Neural crest cell (in vitro differentiated cells): ENCODE measurements around the gene PFDN4. TPM values are rescaled to one million over a fixed set of nuclear protein-coding genes. Genes with fewer than 3 reads are reported as not detected.

Experiments
- DNase-seq: peaks from one replicate; pipeline ENCODE4 v3.0.0; 2021; ENCODE audit warnings: low read depth, mixed read lengths, low spot score
- H3K27ac Mint-ChIP-seq: one replicate; pipeline ENCODE4 v1.8.0; 2021; ENCODE audit warnings: mild to moderate bottlenecking, mixed read lengths; ENCODE audit not compliant: unreplicated experiment
- H3K27me3 Mint-ChIP-seq: 2 replicates; pipeline ENCODE4 v1.8.0; 2021; ENCODE audit warnings: low read depth, mild to moderate bottlenecking, mixed read lengths
- H3K36me3 Mint-ChIP-seq: 2 replicates; pipeline ENCODE4 v1.8.0; 2021; ENCODE audit warnings: low read depth, mild to moderate bottlenecking, mixed read lengths
- H3K4me1 Mint-ChIP-seq: 2 replicates; pipeline ENCODE4 v1.8.0; 2021; ENCODE audit warnings: mixed read lengths
- H3K4me3 Mint-ChIP-seq: one replicate; pipeline ENCODE4 v1.8.0; 2021; ENCODE audit warnings: mild to moderate bottlenecking, mixed read lengths
- H3K9me3 Mint-ChIP-seq: 2 replicates; pipeline ENCODE4 v1.8.0; 2021; ENCODE audit warnings: mixed read lengths
- total RNA-seq: library from RNA; stranded (reverse); gene quantifications from 2 replicates; pipeline ENCODE4 v1.2.1, GENCODE V29; 2021
- TF ChIP-seq, protein P1 (sequence below): fragments of 200-600 bp; sonication (generic); conservative IDR thresholded peaks from 2 replicates; pipeline ENCODE4 v1.5.0; 2021; ENCODE audit warnings: antibody characterized with exemption, mild to moderate bottlenecking

Gene PFDN4
- total RNA-seq, 1 donor from 2014 or later: 34.7 TPM

DNA sequence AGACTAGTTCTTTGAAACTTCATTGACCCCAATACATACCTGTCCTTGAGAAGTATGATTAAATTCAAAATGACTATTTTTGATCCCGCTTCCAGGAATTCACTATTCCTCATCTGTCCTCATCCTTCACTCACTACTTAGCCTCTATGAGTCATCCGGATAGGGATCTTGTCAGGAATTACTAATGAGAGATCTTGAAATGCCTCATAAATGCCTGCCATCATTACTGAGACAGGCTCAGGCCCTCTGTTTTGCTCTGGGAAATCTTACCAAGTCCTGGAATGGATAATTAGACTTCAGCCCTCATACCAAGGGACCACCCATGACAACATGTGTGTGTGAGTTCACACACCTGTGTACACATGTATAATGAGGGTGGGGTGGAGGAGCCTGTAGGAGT lies 31.3 kb upstream of the PFDN4 start:
- Mint-ChIP-seq H3K36me3 (no peaks in the 10 kb centered on the region), H3K27ac (no peak overlapping the region), H3K4me1 (peaks cover 24% of the 10 kb centered on the region), H3K27me3 (peaks cover 84% of the 10 kb centered on the region), H3K9me3 (no peaks in the 10 kb centered on the region), H3K4me3 (no peak overlapping the region)
- DNase-seq: no peak
- TF ChIP-seq, protein P1, sequence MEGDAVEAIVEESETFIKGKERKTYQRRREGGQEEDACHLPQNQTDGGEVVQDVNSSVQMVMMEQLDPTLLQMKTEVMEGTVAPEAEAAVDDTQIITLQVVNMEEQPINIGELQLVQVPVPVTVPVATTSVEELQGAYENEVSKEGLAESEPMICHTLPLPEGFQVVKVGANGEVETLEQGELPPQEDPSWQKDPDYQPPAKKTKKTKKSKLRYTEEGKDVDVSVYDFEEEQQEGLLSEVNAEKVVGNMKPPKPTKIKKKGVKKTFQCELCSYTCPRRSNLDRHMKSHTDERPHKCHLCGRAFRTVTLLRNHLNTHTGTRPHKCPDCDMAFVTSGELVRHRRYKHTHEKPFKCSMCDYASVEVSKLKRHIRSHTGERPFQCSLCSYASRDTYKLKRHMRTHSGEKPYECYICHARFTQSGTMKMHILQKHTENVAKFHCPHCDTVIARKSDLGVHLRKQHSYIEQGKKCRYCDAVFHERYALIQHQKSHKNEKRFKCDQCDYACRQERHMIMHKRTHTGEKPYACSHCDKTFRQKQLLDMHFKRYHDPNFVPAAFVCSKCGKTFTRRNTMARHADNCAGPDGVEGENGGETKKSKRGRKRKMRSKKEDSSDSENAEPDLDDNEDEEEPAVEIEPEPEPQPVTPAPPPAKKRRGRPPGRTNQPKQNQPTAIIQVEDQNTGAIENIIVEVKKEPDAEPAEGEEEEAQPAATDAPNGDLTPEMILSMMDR: no peak

DNA sequence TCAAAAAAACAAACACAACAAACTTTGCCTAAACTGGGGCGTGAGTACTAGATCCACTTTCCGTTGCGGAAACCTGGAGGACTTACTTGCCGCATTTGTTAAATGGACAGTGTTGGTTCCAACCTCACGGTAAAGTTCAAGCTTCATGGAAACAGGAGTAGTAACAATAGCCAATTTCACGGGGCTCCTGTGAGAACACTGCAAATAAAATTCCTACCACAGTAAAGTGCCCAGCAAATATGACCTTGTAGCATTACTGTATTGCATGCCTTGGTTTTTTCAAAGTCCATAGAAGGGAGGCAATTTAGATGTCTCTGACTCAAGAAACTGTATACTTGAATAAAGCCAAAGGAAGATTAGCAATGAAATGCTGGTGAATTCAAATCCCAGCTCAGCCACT lies 30.5 kb upstream of the PFDN4 start:
- TF ChIP-seq, protein P1: no peak
- no peaks in the 10 kb centered on the region for H3K9me3 Mint-ChIP-seq
- no peaks in the 10 kb centered on the region for H3K36me3 Mint-ChIP-seq
- no peak for DNase-seq
- no peak overlapping the region for H3K27ac Mint-ChIP-seq
- peaks cover 77% of the 10 kb centered on the region for H3K27me3 Mint-ChIP-seq
- peaks cover 22% of the 10 kb centered on the region for H3K4me1 Mint-ChIP-seq
- no peak overlapping the region for H3K4me3 Mint-ChIP-seq

DNA sequence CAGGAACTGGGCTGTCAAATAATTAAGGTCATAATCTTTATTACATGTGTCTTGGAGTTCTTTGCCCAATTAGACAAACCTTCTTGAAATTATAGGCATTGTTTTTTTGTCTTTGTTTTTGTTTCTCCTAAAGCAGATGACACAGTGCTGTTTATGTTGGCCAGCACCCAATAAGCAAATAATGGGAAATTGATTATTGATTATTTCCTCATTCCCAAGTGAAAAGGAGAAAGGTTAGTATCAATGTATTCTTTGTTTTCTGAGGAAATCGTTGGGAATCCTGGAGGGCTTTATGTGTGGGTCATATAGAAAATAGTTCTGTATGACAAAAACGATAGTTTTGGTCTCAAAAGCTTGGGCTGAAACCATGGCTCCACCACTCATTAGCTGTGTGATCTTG lies 29.6 kb upstream of the PFDN4 start:
- TF ChIP-seq, protein P1: no peak
- peaks cover 77% of the 10 kb centered on the region for H3K27me3 Mint-ChIP-seq
- no peak overlapping the region for H3K4me3 Mint-ChIP-seq
- no peak for DNase-seq
- no peak overlapping the region for H3K27ac Mint-ChIP-seq
- no peaks in the 10 kb centered on the region for H3K36me3 Mint-ChIP-seq
- no peaks in the 10 kb centered on the region for H3K9me3 Mint-ChIP-seq
- peaks cover 13% of the 10 kb centered on the region for H3K4me1 Mint-ChIP-seq

DNA sequence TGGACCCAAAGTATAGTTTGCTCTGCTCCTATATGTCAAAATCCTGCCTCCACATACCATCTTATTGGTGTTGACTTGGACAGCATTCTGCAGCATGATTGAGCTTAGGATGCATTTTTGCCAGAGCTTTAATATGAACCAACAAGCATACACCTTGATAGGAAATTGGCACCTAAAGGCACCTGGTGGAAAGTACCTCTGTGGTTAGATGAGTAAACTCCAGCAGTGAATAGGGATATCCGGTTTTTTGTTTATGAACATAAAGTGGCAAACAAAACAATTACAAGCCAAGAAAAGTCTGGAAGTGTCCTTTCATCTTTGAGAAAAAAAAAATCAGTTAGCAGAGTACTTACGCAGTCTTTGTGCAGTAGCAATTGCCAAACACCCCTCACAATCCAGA lies 27.9 kb upstream of the PFDN4 start:
- no peaks in the 10 kb centered on the region for H3K9me3 Mint-ChIP-seq
- DNase-seq: no peak
- peaks cover under 1% of the 10 kb centered on the region for H3K4me1 Mint-ChIP-seq
- TF ChIP-seq, protein P1: no peak
- no peak overlapping the region for H3K27ac Mint-ChIP-seq
- peaks cover 72% of the 10 kb centered on the region for H3K27me3 Mint-ChIP-seq
- no peak overlapping the region for H3K4me3 Mint-ChIP-seq
- no peaks in the 10 kb centered on the region for H3K36me3 Mint-ChIP-seq

DNA sequence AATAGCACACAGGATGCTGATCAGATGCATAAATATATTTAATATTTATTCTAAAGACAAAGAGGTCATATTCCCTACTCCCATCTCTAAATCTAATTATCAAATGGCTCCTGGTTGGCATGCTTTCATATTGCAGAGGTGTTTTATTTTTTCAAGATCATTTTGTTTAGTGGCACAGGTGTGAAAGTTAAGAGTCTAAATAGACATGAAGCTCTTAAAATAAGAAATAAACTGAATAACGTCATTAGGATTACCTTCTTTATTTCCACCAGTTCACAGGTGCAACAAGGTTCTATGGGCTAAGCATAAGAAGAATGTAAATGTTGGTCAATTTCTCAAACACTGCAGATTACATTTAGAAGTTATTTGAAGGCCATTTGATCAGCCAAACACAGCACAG lies 27.0 kb upstream of the PFDN4 start:
- Mint-ChIP-seq H3K9me3 (no peaks in the 10 kb centered on the region), H3K27ac (no peak overlapping the region), H3K27me3 (peaks cover 72% of the 10 kb centered on the region), H3K36me3 (no peaks in the 10 kb centered on the region), H3K4me1 (no peaks in the 10 kb centered on the region), H3K4me3 (no peak overlapping the region)
- TF ChIP-seq, protein P1: no peak
- no peak for DNase-seq

DNA sequence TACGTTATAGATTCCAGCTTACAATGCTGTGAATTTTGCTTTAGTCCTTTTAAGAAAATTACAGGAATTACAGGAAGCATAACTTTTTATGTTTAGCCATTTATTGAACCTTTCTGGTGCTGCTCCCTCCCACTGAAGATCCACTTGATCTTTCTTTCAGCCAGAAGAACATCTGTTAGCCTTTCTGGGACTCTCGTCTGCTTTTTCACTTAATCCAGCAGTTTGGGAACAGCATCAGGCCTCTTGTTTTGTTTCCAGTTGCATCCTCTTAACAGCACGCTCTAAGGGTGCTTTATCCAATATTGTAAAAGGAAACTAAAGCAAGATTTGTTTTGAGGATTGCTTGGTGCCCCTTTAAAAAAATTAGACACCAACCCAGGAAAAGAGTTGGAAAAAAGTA lies 23.8 kb upstream of the PFDN4 start:
- no peaks in the 10 kb centered on the region for H3K9me3 Mint-ChIP-seq
- no peaks in the 10 kb centered on the region for H3K4me1 Mint-ChIP-seq
- no peaks in the 10 kb centered on the region for H3K36me3 Mint-ChIP-seq
- no peak overlapping the region for H3K4me3 Mint-ChIP-seq
- peaks cover 46% of the 10 kb centered on the region for H3K27me3 Mint-ChIP-seq
- TF ChIP-seq, protein P1: no peak
- H3K27ac Mint-ChIP-seq: no peak overlapping the region
- DNase-seq: no peak
